Epidermal melanocyte (primary cell): Measurements from ENCODE around the gene SMOC2.

Source experiments
- DNase-seq: peaks from one replicate; pipeline ENCODE4 v3.0.0; 2011; ENCODE audit warnings: low spot score; ENCODE audit not compliant: insufficient read length

Gene SMOC2

GRCh38 chr6:168440520-168441433 is at the start of gene SMOC2:
Gene SMOC2 (plus strand): TSS chr6:168441184. CDS start chr6:168441371, 187 bp downstream.
- DNase-seq: no peak

- DNase-seq: no peak
Measured at GRCh38 chr6:168393126-168393870, 47.7 kb upstream of the SMOC2 start.

- DNase-seq: no peak
Measured at GRCh38 chr6:168394606-168395005, 46.4 kb upstream of the SMOC2 start.

GRCh38 chr6:168395983-168396382 is 45.0 kb upstream of the SMOC2 start:
- no peak for DNase-seq

GRCh38 chr6:168396561-168396960 is 44.4 kb upstream of the SMOC2 start:
- no peak for DNase-seq

- no peak for DNase-seq
Measured at GRCh38 chr6:168397012-168397411, 44.0 kb upstream of the SMOC2 start.

GRCh38 chr6:168400037-168400436 is 40.9 kb upstream of the SMOC2 start:
- no peak for DNase-seq

- no peak for DNase-seq
Measured at GRCh38 chr6:168403370-168404005, 37.5 kb upstream of the SMOC2 start.

GRCh38 chr6:168404560-168404959 is 36.4 kb upstream of the SMOC2 start:
- no peak for DNase-seq

GRCh38 chr6:168407842-168408241 is 33.1 kb upstream of the SMOC2 start:
- no peak for DNase-seq

- no peak for DNase-seq
Measured at GRCh38 chr6:168408504-168409136, 32.4 kb upstream of the SMOC2 start.

GRCh38 chr6:168410035-168410434 is 30.9 kb upstream of the SMOC2 start:
- DNase-seq: no peak

- DNase-seq: no peak
Measured at GRCh38 chr6:168410554-168411011, 30.4 kb upstream of the SMOC2 start.

- DNase-seq: no peak
Measured at GRCh38 chr6:168411130-168411529, 29.9 kb upstream of the SMOC2 start.

- no peak for DNase-seq
Measured at GRCh38 chr6:168411793-168412192, 29.2 kb upstream of the SMOC2 start.

GRCh38 chr6:168412456-168412855 is 28.5 kb upstream of the SMOC2 start:
- no peak for DNase-seq

- no peak for DNase-seq
Measured at GRCh38 chr6:168413018-168413720, 27.8 kb upstream of the SMOC2 start.

- DNase-seq: no peak
Measured at GRCh38 chr6:168413856-168414255, 27.1 kb upstream of the SMOC2 start.

GRCh38 chr6:168414336-168415097 is 26.5 kb upstream of the SMOC2 start:
- DNase-seq: no peak
